ENCODE results near the gene NOTCH1. TPM values are rescaled to one million over a fixed set of nuclear protein-coding genes. Genes with fewer than 3 reads are reported as not detected.
A peak's percentile ranks its signal among the peaks of the same experiment; 100 is the strongest.

NOTCH1 gene
- total RNA-seq, 1 donor = 10.5 TPM

DNA sequence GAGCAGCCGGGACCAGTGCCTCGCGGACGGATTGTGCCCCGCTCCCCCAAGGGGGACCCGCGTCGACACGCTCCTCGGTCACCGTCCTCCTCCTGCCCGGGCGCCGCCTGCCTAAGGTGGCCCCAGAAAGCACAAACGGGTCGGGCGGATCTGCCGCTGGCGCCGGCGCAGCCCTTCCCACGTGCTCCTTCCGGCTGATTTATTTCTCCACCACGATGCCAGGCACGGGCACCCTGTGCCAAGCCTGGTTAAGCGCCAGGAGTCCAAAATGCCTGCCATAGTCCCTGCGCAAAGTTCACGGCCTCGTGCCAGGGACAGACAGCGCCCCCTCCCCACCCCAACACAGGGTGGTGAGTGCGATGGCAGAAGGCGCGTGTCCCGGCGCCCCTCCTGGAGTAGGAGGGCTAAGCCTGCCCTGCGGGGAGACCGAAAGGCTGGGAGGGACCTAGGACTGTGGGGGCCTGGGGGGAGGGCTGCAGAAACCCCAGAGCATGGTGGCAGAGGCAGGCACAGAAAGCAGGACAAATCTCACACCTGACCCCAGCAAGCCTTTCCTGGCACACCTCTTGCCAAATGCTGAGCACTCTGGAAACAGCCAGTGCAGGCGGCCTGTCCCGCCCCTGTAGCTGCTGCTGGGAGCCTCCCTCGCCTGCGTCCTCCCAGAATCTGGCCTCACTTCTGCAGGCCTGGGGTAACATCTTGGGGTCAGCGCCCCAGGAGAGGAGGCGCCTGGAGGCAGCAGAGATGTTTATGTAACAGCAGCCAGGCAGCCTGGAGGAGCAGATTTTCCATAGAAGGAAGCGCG lies 1.1 kb upstream of the NOTCH1 start:
- H3K27me3 ChIP-seq (ENCODE audit: insufficient read depth, low read length) = no peaks in the 10 kb centered on the region
- no peaks in the 10 kb centered on the region for H3K9me3 ChIP-seq (ENCODE audit: low read depth, low read length)
- peaks cover 22% of the 10 kb centered on the region for H3K79me2 ChIP-seq (ENCODE audit: insufficient read depth, low read length)
- DNase-seq (ENCODE audit: insufficient read length, low spot score, missing footprints) = no peak
- peaks cover 27% of the 10 kb centered on the region for H3K4me1 ChIP-seq (ENCODE audit: insufficient read depth, low read length)
- H4K20me1 ChIP-seq (ENCODE audit: insufficient read depth, low read length) = peaks cover 19% of the 10 kb centered on the region
- peak overlapping the region; percentile 81 for H3K4me2 ChIP-seq (ENCODE audit: insufficient read depth, low read length)
- peak overlapping the region; percentile 65 for H2AFZ ChIP-seq (ENCODE audit: low read length)
- TF ChIP-seq, protein P1, sequence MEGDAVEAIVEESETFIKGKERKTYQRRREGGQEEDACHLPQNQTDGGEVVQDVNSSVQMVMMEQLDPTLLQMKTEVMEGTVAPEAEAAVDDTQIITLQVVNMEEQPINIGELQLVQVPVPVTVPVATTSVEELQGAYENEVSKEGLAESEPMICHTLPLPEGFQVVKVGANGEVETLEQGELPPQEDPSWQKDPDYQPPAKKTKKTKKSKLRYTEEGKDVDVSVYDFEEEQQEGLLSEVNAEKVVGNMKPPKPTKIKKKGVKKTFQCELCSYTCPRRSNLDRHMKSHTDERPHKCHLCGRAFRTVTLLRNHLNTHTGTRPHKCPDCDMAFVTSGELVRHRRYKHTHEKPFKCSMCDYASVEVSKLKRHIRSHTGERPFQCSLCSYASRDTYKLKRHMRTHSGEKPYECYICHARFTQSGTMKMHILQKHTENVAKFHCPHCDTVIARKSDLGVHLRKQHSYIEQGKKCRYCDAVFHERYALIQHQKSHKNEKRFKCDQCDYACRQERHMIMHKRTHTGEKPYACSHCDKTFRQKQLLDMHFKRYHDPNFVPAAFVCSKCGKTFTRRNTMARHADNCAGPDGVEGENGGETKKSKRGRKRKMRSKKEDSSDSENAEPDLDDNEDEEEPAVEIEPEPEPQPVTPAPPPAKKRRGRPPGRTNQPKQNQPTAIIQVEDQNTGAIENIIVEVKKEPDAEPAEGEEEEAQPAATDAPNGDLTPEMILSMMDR (IDR thresholded peaks at IDR 0.05; ENCODE audit: extremely low read depth, low read depth, low read length) = no peak
- H3K4me3 ChIP-seq (ENCODE audit: insufficient read depth, low read length) = peak overlapping the region; percentile 73
- H3K27ac ChIP-seq (ENCODE audit: low read depth, low read length) = no peak overlapping the region
- H3K36me3 ChIP-seq (ENCODE audit: insufficient read depth, low read length) = peaks cover 8% of the 10 kb centered on the region

DNA sequence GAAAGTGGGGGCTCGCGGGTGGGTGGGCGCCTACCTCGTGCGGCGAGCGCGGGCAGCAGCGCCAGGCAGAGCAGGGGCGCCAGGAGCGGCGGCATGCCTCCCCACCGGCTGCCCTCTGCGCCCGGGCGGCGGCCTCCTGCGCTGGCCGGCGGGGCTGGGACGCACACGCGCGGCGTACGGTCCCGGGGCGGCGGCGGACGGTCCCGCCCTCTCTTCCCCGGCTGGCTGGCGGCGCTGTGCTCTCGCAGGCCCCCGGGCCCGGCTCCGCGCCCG lies 220 bp downstream of the NOTCH1 start:
- peak overlapping the region; percentile 88 for H3K4me2 ChIP-seq (ENCODE audit: insufficient read depth, low read length)
- no peaks in the 10 kb centered on the region for H3K9me3 ChIP-seq (ENCODE audit: low read depth, low read length)

DNA sequence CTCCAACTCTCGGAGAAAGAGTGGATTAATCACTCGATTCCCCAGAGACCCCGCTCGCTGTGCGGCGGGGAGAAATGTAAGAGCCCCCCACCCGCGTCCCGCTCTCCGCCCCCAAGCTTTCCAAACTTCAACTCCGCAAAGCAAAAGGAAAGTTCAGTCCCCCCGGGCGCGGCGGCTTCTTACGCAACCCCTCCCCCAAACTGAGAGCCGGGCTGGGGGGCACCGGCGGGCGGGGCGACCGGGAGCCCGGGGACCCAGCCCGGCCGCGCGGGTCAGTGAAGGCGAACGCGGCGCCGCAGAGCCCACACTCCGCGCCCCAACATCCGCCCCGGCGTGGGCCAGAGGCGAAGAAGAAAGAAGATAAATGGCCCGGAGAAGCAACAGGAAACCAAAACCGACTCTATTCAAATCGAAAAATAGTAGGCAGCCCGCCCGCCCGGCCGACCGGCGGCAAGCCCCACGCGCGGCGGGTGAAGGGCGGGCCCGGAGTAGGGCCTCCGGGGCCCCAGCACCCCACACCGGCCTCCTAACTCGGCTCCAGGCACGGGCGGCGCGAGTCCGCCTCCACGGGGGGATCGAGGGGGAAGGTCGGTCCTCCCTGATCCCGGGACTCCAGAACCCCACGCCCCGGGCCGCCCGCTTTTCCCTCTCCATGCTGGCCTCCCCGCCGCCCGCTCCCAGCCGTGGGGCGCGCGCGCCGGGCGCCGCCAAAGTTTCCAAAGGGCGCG lies 720 bp downstream of the NOTCH1 start:
- no peaks in the 10 kb centered on the region for H3K9me3 ChIP-seq (ENCODE audit: low read depth, low read length)
- peak overlapping the region; percentile 83 for H3K4me3 ChIP-seq (ENCODE audit: insufficient read depth, low read length)
- peaks cover 18% of the 10 kb centered on the region for H3K4me1 ChIP-seq (ENCODE audit: insufficient read depth, low read length)
- peak overlapping the region; percentile 88 for H3K4me2 ChIP-seq (ENCODE audit: insufficient read depth, low read length)
- TF ChIP-seq, protein P1 (IDR thresholded peaks at IDR 0.05; ENCODE audit: extremely low read depth, low read depth, low read length) = no peak
- peak overlapping the region; percentile 35 for H2AFZ ChIP-seq (ENCODE audit: low read length)
- H4K20me1 ChIP-seq (ENCODE audit: insufficient read depth, low read length) = peaks cover 28% of the 10 kb centered on the region
- peak overlapping the region; percentile 28 for H3K27ac ChIP-seq (ENCODE audit: low read depth, low read length)
- H3K36me3 ChIP-seq (ENCODE audit: insufficient read depth, low read length) = peaks cover 8% of the 10 kb centered on the region
- peaks cover 35% of the 10 kb centered on the region for H3K79me2 ChIP-seq (ENCODE audit: insufficient read depth, low read length)
- H3K27me3 ChIP-seq (ENCODE audit: insufficient read depth, low read length) = no peaks in the 10 kb centered on the region
- DNase-seq (ENCODE audit: insufficient read length, low spot score, missing footprints) = no peak

More for the DNA sequence above, 220 bp downstream of the NOTCH1 start:
- no peak overlapping the region for H2AFZ ChIP-seq (ENCODE audit: low read length)
- peaks cover 23% of the 10 kb centered on the region for H4K20me1 ChIP-seq (ENCODE audit: insufficient read depth, low read length)
- peaks cover 8% of the 10 kb centered on the region for H3K36me3 ChIP-seq (ENCODE audit: insufficient read depth, low read length)
- H3K4me1 ChIP-seq (ENCODE audit: insufficient read depth, low read length) = peaks cover 18% of the 10 kb centered on the region
- H3K79me2 ChIP-seq (ENCODE audit: insufficient read depth, low read length) = peaks cover 30% of the 10 kb centered on the region
- TF ChIP-seq, protein P1 (IDR thresholded peaks at IDR 0.05; ENCODE audit: extremely low read depth, low read depth, low read length) = no peak
- H3K27ac ChIP-seq (ENCODE audit: low read depth, low read length) = no peak overlapping the region
- no peaks in the 10 kb centered on the region for H3K27me3 ChIP-seq (ENCODE audit: insufficient read depth, low read length)
- peak overlapping the region; percentile 83 for H3K4me3 ChIP-seq (ENCODE audit: insufficient read depth, low read length)
- DNase-seq (ENCODE audit: insufficient read length, low spot score, missing footprints) = no peak

DNA sequence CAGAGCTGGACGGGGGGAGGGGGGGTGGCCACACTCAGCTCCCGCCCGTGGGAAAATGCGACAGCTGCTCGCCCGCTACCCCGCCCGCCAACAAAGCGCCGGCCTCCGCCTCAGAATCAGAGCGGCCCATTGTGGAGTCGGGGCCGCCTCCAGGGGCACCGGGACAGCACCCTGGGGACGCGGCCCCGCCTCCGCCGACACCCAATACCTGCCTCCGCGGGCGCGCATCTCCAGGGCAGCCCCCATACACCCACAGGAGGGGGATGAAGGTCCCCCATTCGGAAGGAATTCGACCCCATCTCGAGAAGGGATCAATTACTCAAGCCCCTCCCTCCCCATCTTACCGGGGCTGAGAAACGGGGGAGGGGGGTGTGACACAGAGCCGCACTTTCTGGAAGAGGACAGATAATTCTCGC lies 1.3 kb downstream of the NOTCH1 start:
- Histone ChIP-seq H3K4me1 (ENCODE audit: insufficient read depth, low read length) (peaks cover 23% of the 10 kb centered on the region), H3K4me2 (ENCODE audit: insufficient read depth, low read length) (peak overlapping the region; percentile 88), H4K20me1 (ENCODE audit: insufficient read depth, low read length) (peaks cover 34% of the 10 kb centered on the region), H3K4me3 (ENCODE audit: insufficient read depth, low read length) (peak overlapping the region; percentile 83), H3K9me3 (ENCODE audit: low read depth, low read length) (no peaks in the 10 kb centered on the region), H3K79me2 (ENCODE audit: insufficient read depth, low read length) (peaks cover 41% of the 10 kb centered on the region), H3K36me3 (ENCODE audit: insufficient read depth, low read length) (peaks cover 8% of the 10 kb centered on the region), H2AFZ (ENCODE audit: low read length) (peak overlapping the region; percentile 35), H3K27ac (ENCODE audit: low read depth, low read length) (peak overlapping the region; percentile 28), H3K27me3 (ENCODE audit: insufficient read depth, low read length) (no peaks in the 10 kb centered on the region)
- peak; percentile 97 for DNase-seq (ENCODE audit: insufficient read length, low spot score, missing footprints)
- TF ChIP-seq, protein P1 (IDR thresholded peaks at IDR 0.05; ENCODE audit: extremely low read depth, low read depth, low read length) = no peak

All from osteoblast (primary cell).